HEK293T (cell line): ENCODE data around the gene TMEM259.

Experiments used
- CTCF ChIA-PET: fragments of 350-600 bp; formaldehyde crosslinking; extraction: SDS; loops from one replicate; lab custom pipeline; 2021; ENCODE audit warnings: antibody characterized with exemption, inconsistent platforms; lab: Yijun Ruan, JAX
- POLR2A ChIA-PET: fragments of 350-600 bp; formaldehyde crosslinking; extraction: SDS; loops from one replicate; lab custom pipeline; 2020; ENCODE audit warnings: antibody characterized with exemption, inconsistent platforms; lab: Yijun Ruan, JAX
- DNase-seq: peaks from one replicate; pipeline ENCODE4 v3.0.0; 2012; ENCODE audit warnings: mixed read lengths; ENCODE audit errors: extremely low spot score
- ARNT ChIP-seq: fragments of 450-650 bp; IDR thresholded peaks from 2 replicates; pipeline ENCODE4 v1.6.1; 2017; ENCODE audit warnings: mild to moderate bottlenecking
- BHLHE40 ChIP-seq: fragments of 450-650 bp; IDR thresholded peaks from 2 replicates; pipeline ENCODE4 v1.6.1; 2016; ENCODE audit warnings: mild to moderate bottlenecking, moderate library complexity, borderline replicate concordance
- CTBP1 ChIP-seq: fragments of 450-650 bp; IDR thresholded peaks from 2 replicates; pipeline ENCODE4 v1.6.1; 2016; ENCODE audit warnings: borderline replicate concordance
- ELF4 ChIP-seq: fragments of 450-650 bp; IDR thresholded peaks from 2 replicates; pipeline ENCODE4 v1.6.1; 2017; ENCODE audit warnings: antibody characterized with exemption
- FOXA1 ChIP-seq: fragments of 450-650 bp; IDR thresholded peaks from 2 replicates; pipeline ENCODE4 v1.6.1; 2016; ENCODE audit warnings: mild to moderate bottlenecking
- FOXK2 ChIP-seq: fragments of 450-650 bp; IDR thresholded peaks from 2 replicates; pipeline ENCODE4 v1.6.1; 2016; ENCODE audit warnings: mild to moderate bottlenecking
- FOXM1 ChIP-seq: fragments of 450-650 bp; IDR thresholded peaks from 2 replicates; pipeline ENCODE4 v1.6.1; 2017; ENCODE audit warnings: mild to moderate bottlenecking, borderline replicate concordance
- HDGF ChIP-seq: fragments of 450-650 bp; IDR thresholded peaks from 2 replicates; pipeline ENCODE4 v1.6.1; 2017; ENCODE audit warnings: antibody characterized with exemption, borderline replicate concordance
- L3MBTL2 ChIP-seq: fragments of 450-650 bp; conservative IDR thresholded peaks from 2 replicates; pipeline ENCODE4 v1.6.1; 2016; ENCODE audit warnings: mild to moderate bottlenecking
- LEF1 ChIP-seq: fragments of 450-650 bp; IDR thresholded peaks from 2 replicates; pipeline ENCODE4 v1.6.1; 2017; ENCODE audit warnings: mild to moderate bottlenecking, borderline replicate concordance
- NFRKB ChIP-seq: fragments of 450-650 bp; IDR thresholded peaks from 2 replicates; pipeline ENCODE4 v1.6.1; 2016; ENCODE audit warnings: mild to moderate bottlenecking, moderate library complexity
- PKNOX1 ChIP-seq: fragments of 450-650 bp; IDR thresholded peaks from 2 replicates; pipeline ENCODE4 v1.6.1; 2016
- SP1 ChIP-seq: fragments of 450-650 bp; IDR thresholded peaks from 2 replicates; pipeline ENCODE4 v1.6.1; 2017
- SUZ12 ChIP-seq: fragments of 450-650 bp; IDR thresholded peaks from 2 replicates; pipeline ENCODE4 v1.6.1; 2016; ENCODE audit warnings: mild to moderate bottlenecking
- TARDBP ChIP-seq: fragments of 450-650 bp; IDR thresholded peaks from 2 replicates; pipeline ENCODE4 v1.6.1; 2016
- ZNF384 ChIP-seq: fragments of 450-650 bp; IDR thresholded peaks from 2 replicates; pipeline ENCODE4 v1.6.1; 2016

TMEM259 gene

GRCh38 chr19:1017906-1018305 lies 3.0 kb downstream of the TMEM259 start:
- DNase-seq: no peak
- CTCF ChIA-PET: no interaction called here
- POLR2A ChIA-PET: interaction anchor here (1.5 to 4.3 kb wide), 2 partner anchors 11 to 251 kb away, joined by 3 to 16 read pairs; partner anchors contain the start of gene CIRBP
- TF ChIP-seq HDGF (no peak), FOXK2 (no peak), SP1 (no peak), FOXA1 (no peak), ELF4 (no peak), LEF1 (no peak), L3MBTL2 (no peak), CTBP1 (no peak), FOXM1 (no peak)

- DNase-seq: no peak
- CTCF ChIA-PET: no interaction called here
- POLR2A ChIA-PET: interaction anchor here (1.5 to 4.3 kb wide), 2 partner anchors 12 to 252 kb away, joined by 3 to 16 read pairs; partner anchors contain the start of gene CIRBP
- TF ChIP-seq SUZ12 (no peak), SP1 (no peak), ZNF384 (no peak), FOXA1 (no peak), FOXM1 (no peak), BHLHE40 (no peak), PKNOX1 (no peak), CTBP1 (no peak), TARDBP (no peak), HDGF (no peak), ELF4 (no peak)
These were observed 3.6 kb downstream of the TMEM259 start for GRCh38 chr19:1017115-1017905.

- DNase-seq: no peak
- ChIA-PET POLR2A (interaction anchor here (1.3 kb wide), 1 partner anchor 10 kb away, joined by 3 read pairs; the partner anchor contains the start of gene CNN2), CTCF (interaction anchor here (0.6 kb wide), 1 partner anchor 227 kb away, joined by 3 read pairs; no protein-coding TSS in a partner anchor)
- TF ChIP-seq LEF1: no peak
- no peak for TF ChIP-seq ELF4
- TF ChIP-seq SP1: no peak
These were observed 4.2 kb downstream of the TMEM259 start for GRCh38 chr19:1016647-1017114.

GRCh38 chr19:1015782-1016646 lies 4.9 kb downstream of the TMEM259 start:
- CTCF ChIA-PET: interaction anchor here (0.6 kb wide), 1 partner anchor 226 kb away, joined by 3 read pairs; no protein-coding TSS in a partner anchor
- no peak for TF ChIP-seq L3MBTL2
- TF ChIP-seq FOXA1: no peak
- no peak for TF ChIP-seq SP1
- TF ChIP-seq NFRKB: no peak
- TF ChIP-seq HDGF: no peak
- TF ChIP-seq LEF1: no peak
- TF ChIP-seq ELF4: no peak
- no peak for TF ChIP-seq FOXM1
- no peak for TF ChIP-seq PKNOX1
- TF ChIP-seq SUZ12: no peak
- TF ChIP-seq FOXK2: no peak
- TF ChIP-seq ARNT: no peak
- no peak for TF ChIP-seq TARDBP
- TF ChIP-seq ZNF384: no peak
- TF ChIP-seq CTBP1: no peak
- no peak for TF ChIP-seq BHLHE40
- POLR2A ChIA-PET: interaction anchor here (1.2 to 1.3 kb wide), 2 partner anchors 10 to 31 kb away, joined by 3 to 5 read pairs; partner anchors contain the start of gene CNN2
- DNase-seq: no peak

- DNase-seq: no peak
- POLR2A ChIA-PET: interaction anchor here (1.2 to 1.3 kb wide), 2 partner anchors 11 to 31 kb away, joined by 3 to 5 read pairs; partner anchors contain the start of gene CNN2
- TF ChIP-seq L3MBTL2 (no peak), ELF4 (no peak), TARDBP (no peak), HDGF (no peak), SP1 (no peak), LEF1 (no peak), ARNT (no peak), FOXK2 (no peak), FOXA1 (no peak), SUZ12 (no peak), CTBP1 (no peak), NFRKB (no peak), ZNF384 (no peak)
- CTCF ChIA-PET: no interaction called here
These were observed 5.7 kb downstream of the TMEM259 start for GRCh38 chr19:1015061-1015781.
